H1 (cell line): Measurements from ENCODE around the gene AWAT2.

Experiments
- CTCF ChIP-seq, 3 experiments: IDR thresholded peaks; 1 replicate in 2 of 3; 2 replicates in 1 of 3; pipeline versions ENCODE4 v1.5.1 to v1.6.1; 2011; ENCODE audit warnings: low read length in 3 of 3, mild to moderate bottlenecking in 3 of 3, inconsistent platforms in 2 of 3, low read depth in 1 of 3, moderate library complexity in 1 of 3; ENCODE audit not compliant: insufficient read depth in 1 of 3; ENCODE audit errors: control extremely low read depth in 1 of 3
- POLR2A ChIP-seq, 2 experiments: IDR thresholded peaks; 1 replicate in 1 of 2; 2 replicates in 1 of 2; pipeline ENCODE4 v1.6.1; 2011; ENCODE audit warnings: low read depth in 2 of 2, low read length in 2 of 2, mild to moderate bottlenecking in 2 of 2; ENCODE audit errors: control extremely low read depth in 1 of 2
- ZNF274 ChIP-seq: IDR thresholded peaks from 2 replicates; pipeline ENCODE4 v1.7.0; 2012; ENCODE audit warnings: low read length, borderline replicate concordance; ENCODE audit errors: extremely low read depth

DNA sequence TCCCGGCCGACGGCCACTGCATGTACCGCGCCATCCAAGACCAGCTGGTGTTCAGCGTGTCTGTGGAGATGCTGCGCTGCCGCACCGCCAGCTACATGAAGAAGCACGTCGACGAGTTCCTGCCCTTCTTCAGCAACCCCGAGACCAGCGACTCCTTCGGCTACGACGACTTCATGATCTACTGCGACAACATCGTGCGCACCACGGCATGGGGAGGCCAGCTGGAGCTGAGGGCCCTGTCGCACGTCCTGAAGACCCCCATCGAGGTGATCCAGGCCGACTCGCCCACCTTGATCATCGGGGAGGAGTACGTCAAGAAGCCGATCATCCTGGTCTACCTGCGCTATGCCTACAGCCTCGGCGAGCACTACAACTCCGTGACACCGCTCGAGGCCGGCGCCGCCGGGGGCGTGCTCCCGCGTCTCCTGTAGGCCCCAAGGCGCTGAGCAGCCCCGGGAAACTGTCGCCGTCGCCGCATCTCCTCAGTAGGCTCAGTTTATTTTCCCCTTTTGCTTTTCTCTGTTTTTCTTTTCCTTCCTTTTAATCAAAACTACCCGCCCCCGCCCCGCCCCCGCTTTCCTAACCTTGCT is 13.3 kb upstream of the AWAT2 start:
- TF ChIP-seq ZNF274 (no peak), POLR2A (IDR thresholded peaks at IDR 0.05; ENCODE audit: control extremely low read depth in 1 of 2, low read depth in 2 of 2, low read length in 2 of 2) (no peak), CTCF (IDR thresholded peaks at IDR 0.05; ENCODE audit: control extremely low read depth in 1 of 3, insufficient read depth in 1 of 3, low read depth in 1 of 3, low read length in 3 of 3) (no peak)
